Activated CD8-positive, alpha-beta T cell treated with anti-CD3 and anti-CD28 coated beads for 36 hours (primary cell): ENCODE data around the gene TRIM10. TPM values are rescaled to one million over a fixed set of nuclear protein-coding genes. Genes with fewer than 3 reads are reported as not detected.

Experiments used
- ATAC-seq: fragments of 200-7000 bp; cut with Tn5 transposase; one replicate; pipeline ENCODE4 v1.10.0; 2021; ENCODE audit warnings: mild to moderate bottlenecking, moderate library complexity
- CTCF ChIA-PET: fragments of 350-600 bp; sonication (Branson Sonifier 250); formaldehyde crosslinking; loops from one replicate; lab custom pipeline; 2021; ENCODE audit warnings: antibody characterized with exemption; lab: Charles Lee
- POLR2A ChIA-PET: fragments of 350-600 bp; sonication (Branson Sonifier 250); formaldehyde crosslinking; loops from one replicate; lab custom pipeline; 2021; ENCODE audit warnings: antibody characterized with exemption; lab: Charles Lee
- DNase-seq: peaks from one replicate; pipeline ENCODE4 v3.0.0-alpha.2; 2020
- H3K27ac Mint-ChIP-seq: one replicate; pipeline ENCODE4 v1.8.0; 2021; ENCODE audit warnings: mild to moderate bottlenecking, mixed read lengths
- H3K27me3 Mint-ChIP-seq: one replicate; pipeline ENCODE4 v1.8.0; 2021; ENCODE audit warnings: mixed read lengths
- H3K36me3 Mint-ChIP-seq: one replicate; pipeline ENCODE4 v1.8.0; 2021; ENCODE audit warnings: low read depth, mixed read lengths
- H3K4me1 Mint-ChIP-seq: one replicate; pipeline ENCODE4 v1.8.0; 2021; ENCODE audit warnings: low read depth, mixed read lengths
- H3K4me3 Mint-ChIP-seq: one replicate; pipeline ENCODE4 v1.8.0; 2021; ENCODE audit warnings: mild to moderate bottlenecking, moderate library complexity, mixed read lengths
- H3K9me3 Mint-ChIP-seq: one replicate; pipeline ENCODE4 v1.8.0; 2021; ENCODE audit warnings: mixed read lengths
- intact Hi-C: fragments of 100-400 bp; cut with micrococcal nuclease; formaldehyde crosslinking; loops from one replicate; pipeline ENCODE4 v1.10.0; 2022
- total RNA-seq, 2 experiments: library from RNA; stranded (reverse); gene quantifications; one replicate each; pipeline ENCODE4 v1.2.3, GENCODE V29; 2021
- TF ChIP-seq, protein P1 (sequence below): fragments of 200-600 bp; IDR thresholded peaks from one replicate; pipeline ENCODE4 v1.8.0; 2022; ENCODE audit warnings: antibody characterized with exemption, mild to moderate bottlenecking

The TRIM10 gene
- total RNA-seq, 2 experiments from 2014 or later, result not detected

GRCh38 chr6:30204116-30204515 is 43.1 kb upstream of the TRIM10 start:
- DNase-seq, result no peak
- peaks cover 23% of the 10 kb centered on the region for H3K36me3 Mint-ChIP-seq
- POLR2A ChIA-PET, result interaction anchor here (0.7 to 2.4 kb wide), 5 partner anchors 9 to 15 kb away, joined by 3 to 8 read pairs (median 3); partner anchors contain the start of gene TRIM26
- ATAC-seq, result no peak
- H3K4me1 Mint-ChIP-seq, result peaks cover 52% of the 10 kb centered on the region
- no peak overlapping the region for H3K4me3 Mint-ChIP-seq
- CTCF ChIA-PET, result interaction anchor here (1.1 to 1.8 kb wide), 2 partner anchors 15 to 59 kb away, joined by 3 to 6 read pairs; no protein-coding TSS in a partner anchor
- no peaks in the 10 kb centered on the region for H3K27me3 Mint-ChIP-seq
- no peaks in the 10 kb centered on the region for H3K9me3 Mint-ChIP-seq
- TF ChIP-seq, protein P1, sequence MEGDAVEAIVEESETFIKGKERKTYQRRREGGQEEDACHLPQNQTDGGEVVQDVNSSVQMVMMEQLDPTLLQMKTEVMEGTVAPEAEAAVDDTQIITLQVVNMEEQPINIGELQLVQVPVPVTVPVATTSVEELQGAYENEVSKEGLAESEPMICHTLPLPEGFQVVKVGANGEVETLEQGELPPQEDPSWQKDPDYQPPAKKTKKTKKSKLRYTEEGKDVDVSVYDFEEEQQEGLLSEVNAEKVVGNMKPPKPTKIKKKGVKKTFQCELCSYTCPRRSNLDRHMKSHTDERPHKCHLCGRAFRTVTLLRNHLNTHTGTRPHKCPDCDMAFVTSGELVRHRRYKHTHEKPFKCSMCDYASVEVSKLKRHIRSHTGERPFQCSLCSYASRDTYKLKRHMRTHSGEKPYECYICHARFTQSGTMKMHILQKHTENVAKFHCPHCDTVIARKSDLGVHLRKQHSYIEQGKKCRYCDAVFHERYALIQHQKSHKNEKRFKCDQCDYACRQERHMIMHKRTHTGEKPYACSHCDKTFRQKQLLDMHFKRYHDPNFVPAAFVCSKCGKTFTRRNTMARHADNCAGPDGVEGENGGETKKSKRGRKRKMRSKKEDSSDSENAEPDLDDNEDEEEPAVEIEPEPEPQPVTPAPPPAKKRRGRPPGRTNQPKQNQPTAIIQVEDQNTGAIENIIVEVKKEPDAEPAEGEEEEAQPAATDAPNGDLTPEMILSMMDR, result no peak
- intact Hi-C loops, result no loop called here
- no peak overlapping the region for H3K27ac Mint-ChIP-seq

GRCh38 chr6:30202366-30202765 is 41.4 kb upstream of the TRIM10 start:
- intact Hi-C loops, result no loop called here
- H3K27ac Mint-ChIP-seq, result no peak overlapping the region
- H3K4me3 Mint-ChIP-seq, result no peak overlapping the region
- ChIA-PET CTCF (no interaction called here), POLR2A (interaction anchor here (0.9 kb wide), 1 partner anchor 13 kb away, joined by 3 read pairs; no protein-coding TSS in a partner anchor)
- DNase-seq (no peak), ATAC-seq (no peak)
- peaks cover 25% of the 10 kb centered on the region for H3K36me3 Mint-ChIP-seq
- TF ChIP-seq, protein P1, result no peak
- no peaks in the 10 kb centered on the region for H3K9me3 Mint-ChIP-seq
- H3K27me3 Mint-ChIP-seq, result no peaks in the 10 kb centered on the region
- peaks cover 37% of the 10 kb centered on the region for H3K4me1 Mint-ChIP-seq

GRCh38 chr6:30200551-30201281 is 39.7 kb upstream of the TRIM10 start:
- peaks cover 34% of the 10 kb centered on the region for H3K36me3 Mint-ChIP-seq
- H3K27me3 Mint-ChIP-seq, result no peaks in the 10 kb centered on the region
- ChIA-PET POLR2A (interaction anchor here (1.3 kb wide), 1 partner anchor 15 kb away, joined by 3 read pairs; no protein-coding TSS in a partner anchor), CTCF (no interaction called here)
- peak overlapping the region; percentile 14 for H3K27ac Mint-ChIP-seq
- no peak for ATAC-seq
- intact Hi-C loops, result no loop called here
- TF ChIP-seq, protein P1, result no peak
- peaks cover 28% of the 10 kb centered on the region for H3K4me1 Mint-ChIP-seq
- no peaks in the 10 kb centered on the region for H3K9me3 Mint-ChIP-seq
- no peak overlapping the region for H3K4me3 Mint-ChIP-seq
- DNase-seq, result no peak

GRCh38 chr6:30198166-30199084 is 37.4 kb upstream of the TRIM10 start:
- ChIA-PET CTCF (no interaction called here), POLR2A (interaction anchor here (0.9 to 4.4 kb wide), 3 partner anchors 8 to 16 kb away, joined by 3 to 31 read pairs (median 3); partner anchors contain the start of gene TRIM26)
- Mint-ChIP-seq H3K4me1 (peaks cover 20% of the 10 kb centered on the region), H3K9me3 (no peaks in the 10 kb centered on the region), H3K4me3 (no peak overlapping the region), H3K36me3 (peaks cover 34% of the 10 kb centered on the region), H3K27me3 (no peaks in the 10 kb centered on the region), H3K27ac (peak overlapping the region; percentile 7)
- intact Hi-C loops, result no loop called here
- DNase-seq (no peak), ATAC-seq (no peak)
- TF ChIP-seq, protein P1, result no peak
